GM06990 (cell line): ENCODE results near the gene ZMAT2.

Experiments
- DNase-seq: peaks from one replicate; pipeline ENCODE4 v3.0.0-alpha.2; 2011; ENCODE audit not compliant: insufficient read length; ENCODE audit errors: extremely low read depth
- H3K27me3 ChIP-seq: replicated peaks from 2 replicates; pipeline ENCODE4 v1.6.0; 2011; ENCODE audit warnings: low read length; ENCODE audit not compliant: control insufficient read depth, insufficient read depth
- H3K36me3 ChIP-seq: 2 replicates; pipeline ENCODE4 v1.5.1; 2011; ENCODE audit warnings: low read length; ENCODE audit not compliant: control insufficient read depth, insufficient read depth
- H3K4me3 ChIP-seq: replicated peaks from 2 replicates; pipeline ENCODE4 v1.5.1; 2011; ENCODE audit warnings: low read depth, mild to moderate bottlenecking, control low read depth, low read length
- CTCF ChIP-seq: IDR thresholded peaks from 2 replicates; pipeline ENCODE4 v1.5.1; 2011; ENCODE audit warnings: low read length, control low read depth, mild to moderate bottlenecking, inconsistent platforms; ENCODE audit not compliant: insufficient read depth, poor library complexity, severe bottlenecking

ZMAT2 gene

DNA sequence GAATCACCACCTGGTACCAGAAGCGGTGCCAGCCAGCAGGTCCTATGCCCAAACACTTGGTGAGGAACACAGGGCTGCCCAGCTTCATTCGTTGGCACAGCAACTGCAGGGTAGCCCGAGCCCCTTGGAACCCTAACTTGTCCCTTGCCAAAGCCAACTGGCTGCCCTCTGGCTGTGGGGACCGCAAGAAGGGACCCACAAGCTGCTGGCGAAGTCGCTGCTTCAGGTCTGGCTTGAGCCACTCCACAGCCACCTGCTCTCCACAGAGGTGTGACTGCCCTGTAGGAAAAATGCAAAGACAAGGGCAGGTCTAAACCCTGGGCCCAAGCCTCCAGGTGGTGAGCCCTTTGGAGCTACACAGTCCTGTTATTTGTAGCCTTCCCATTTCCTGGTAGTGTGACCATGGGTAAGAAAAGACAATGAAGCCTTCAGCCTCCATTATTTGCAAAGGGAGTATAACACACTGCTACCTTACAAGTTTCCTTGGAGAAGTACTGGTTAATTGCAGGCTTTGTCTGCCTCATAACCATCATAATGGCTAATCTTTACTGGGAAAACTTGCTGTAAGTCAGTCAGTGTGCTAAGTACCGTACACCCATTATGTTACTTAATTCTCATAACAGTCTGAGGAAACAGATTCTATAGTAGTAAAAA lies 28.6 kb upstream of the ZMAT2 start:
- TF ChIP-seq CTCF: no peak
- no peaks in the 10 kb centered on the region for H3K27me3 ChIP-seq
- peaks cover 42% of the 10 kb centered on the region for H3K36me3 ChIP-seq
- H3K4me3 ChIP-seq: no peak overlapping the region
- DNase-seq: no peak

DNA sequence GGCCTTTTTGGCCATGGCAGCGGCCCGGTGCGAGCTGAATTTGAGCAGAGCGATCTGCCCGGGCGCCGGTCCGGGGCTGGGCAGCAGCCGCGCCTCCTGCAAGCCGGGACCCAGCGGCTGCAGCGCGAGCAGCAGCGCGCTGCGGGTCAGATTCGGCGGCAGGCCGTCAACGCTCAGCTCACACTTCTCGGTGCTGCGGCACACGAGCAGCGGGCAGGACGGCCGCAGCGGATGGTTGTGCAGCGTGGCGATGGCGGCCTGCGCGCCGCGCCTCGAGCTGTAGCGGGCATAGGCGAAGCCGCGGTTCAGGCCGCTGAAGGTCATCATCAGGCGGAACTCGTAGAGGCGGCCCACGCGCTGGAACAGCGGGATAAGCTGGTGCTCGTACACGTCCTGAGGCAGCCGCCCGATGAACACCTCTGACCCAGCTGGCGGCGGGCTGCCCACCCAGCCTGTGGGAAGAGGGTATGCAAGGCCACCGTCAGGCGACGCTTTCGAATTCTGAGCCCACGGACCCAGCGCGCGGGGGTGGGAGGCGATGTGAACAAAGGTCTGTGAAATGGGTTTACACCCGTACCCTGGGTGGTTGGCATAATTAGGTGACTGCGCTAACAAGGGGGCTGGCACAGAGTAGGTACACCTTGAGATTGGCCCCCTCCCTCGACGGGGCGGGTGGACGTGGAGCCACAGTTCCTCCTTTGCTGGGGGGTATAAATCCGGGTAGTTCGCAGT lies 27.6 kb upstream of the ZMAT2 start:
- no peaks in the 10 kb centered on the region for H3K27me3 ChIP-seq
- no peak for TF ChIP-seq CTCF
- DNase-seq: peak; percentile 26
- no peak overlapping the region for H3K4me3 ChIP-seq
- peaks cover 51% of the 10 kb centered on the region for H3K36me3 ChIP-seq

- DNase-seq: peak; percentile 19
- TF ChIP-seq CTCF: no peak
- peaks cover 47% of the 10 kb centered on the region for H3K36me3 ChIP-seq
Measured at GRCh38 chr5:140673187-140673976, 26.9 kb upstream of the ZMAT2 start, which contains the start of gene DND1. Gene DND1, minus strand, starts transcription at chr5:140673576. Its CDS starts 34 bp downstream, at chr5:140673542.

GRCh38 chr5:140674211-140674610 lies 26.0 kb upstream of the ZMAT2 start:
- no peak overlapping the region for H3K4me3 ChIP-seq
- no peaks in the 10 kb centered on the region for H3K27me3 ChIP-seq
- H3K36me3 ChIP-seq: peaks cover 44% of the 10 kb centered on the region
- TF ChIP-seq CTCF: no peak
- no peak for DNase-seq

More at GRCh38 chr5:140673187-140673976, 26.9 kb upstream of the ZMAT2 start, which contains the start of gene DND1:
- H3K4me3 ChIP-seq: no peak within 1 kb of the TSS
- H3K27me3 ChIP-seq: no peaks in the 10 kb centered on the region

GRCh38 chr5:140674629-140675028 lies 25.6 kb upstream of the ZMAT2 start:
- TF ChIP-seq CTCF: no peak
- no peak for DNase-seq
- Histone ChIP-seq H3K4me3 (no peak overlapping the region), H3K36me3 (peaks cover 41% of the 10 kb centered on the region), H3K27me3 (no peaks in the 10 kb centered on the region)
